Raji (cell line): Measurements from ENCODE around the gene CMTM3.

Experiments used
- POLR2A ChIP-seq: IDR thresholded peaks from 2 replicates; pipeline ENCODE4 v1.6.1; 2011; ENCODE audit warnings: low read depth, low read length, control low read depth; ENCODE audit not compliant: insufficient read depth

Gene CMTM3

GRCh38 chr16:66662445-66663194 lies 58.1 kb downstream of the CMTM3 start:
- no peak for TF ChIP-seq POLR2A
